ENCODE measurements around the gene ABHD13. TPM values are rescaled to one million over a fixed set of nuclear protein-coding genes. Genes with fewer than 3 reads are reported as not detected.

Gene ABHD13
- total RNA-seq, 4 donors from 2014 or later: 12.6 to 21.4 (median 18.4) TPM

DNA sequence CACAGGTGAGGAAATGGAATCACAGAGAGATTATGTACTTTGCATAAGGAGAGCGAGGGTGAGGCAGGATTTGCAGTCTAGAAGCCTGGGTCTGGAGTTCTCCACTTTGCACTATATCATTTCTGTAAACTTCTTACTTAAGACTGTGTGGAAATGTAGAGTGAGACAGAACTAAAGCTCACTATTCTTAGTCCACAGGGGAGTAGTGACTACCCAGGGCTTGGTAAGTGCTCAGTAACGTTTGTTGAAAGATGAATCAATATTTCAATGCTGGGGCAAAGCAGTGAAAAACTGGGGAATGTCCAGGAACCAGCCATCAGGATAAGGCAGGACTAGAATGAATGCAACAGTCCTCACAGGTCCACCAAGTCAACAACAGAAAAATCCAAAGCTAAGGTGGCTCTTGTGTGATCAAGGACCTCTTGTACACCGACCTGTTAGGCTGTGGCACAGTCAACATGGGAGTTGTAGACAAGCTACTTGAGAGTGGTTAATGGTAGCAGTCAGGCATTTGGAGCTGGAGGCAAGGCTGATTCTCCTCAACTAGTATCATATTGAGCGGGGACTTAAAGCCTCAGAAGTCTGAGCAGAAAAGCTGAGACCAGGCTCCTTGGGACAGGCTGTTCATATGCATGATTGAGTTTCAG is 50.4 kb downstream of the ABHD13 start:
- peak; percentile 19 to 27 for DNase-seq
- Histone ChIP-seq H3K27me3 (no peaks in the 10 kb centered on the region), H3K4me1 (peaks cover 13 to 21% of the 10 kb centered on the region in 2 donors), H3K4me3 (replicated peaks in 1 of 3) (no peak overlapping the region), H3K27ac (no peak overlapping the region), H3K36me3 (no peaks in the 10 kb centered on the region), H3K9me3 (no peaks in the 10 kb centered on the region)
- 49 to 68% methylated on average over 4 of the region's 4 CpGs for WGBS, 2 donors
- no peak for TF ChIP-seq POLR2A (IDR thresholded peaks at IDR 0.05)
- TF ChIP-seq CTCF (IDR thresholded peaks at IDR 0.05): no peak
- intact Hi-C loops (cut with DNase I): no loop called here

DNA sequence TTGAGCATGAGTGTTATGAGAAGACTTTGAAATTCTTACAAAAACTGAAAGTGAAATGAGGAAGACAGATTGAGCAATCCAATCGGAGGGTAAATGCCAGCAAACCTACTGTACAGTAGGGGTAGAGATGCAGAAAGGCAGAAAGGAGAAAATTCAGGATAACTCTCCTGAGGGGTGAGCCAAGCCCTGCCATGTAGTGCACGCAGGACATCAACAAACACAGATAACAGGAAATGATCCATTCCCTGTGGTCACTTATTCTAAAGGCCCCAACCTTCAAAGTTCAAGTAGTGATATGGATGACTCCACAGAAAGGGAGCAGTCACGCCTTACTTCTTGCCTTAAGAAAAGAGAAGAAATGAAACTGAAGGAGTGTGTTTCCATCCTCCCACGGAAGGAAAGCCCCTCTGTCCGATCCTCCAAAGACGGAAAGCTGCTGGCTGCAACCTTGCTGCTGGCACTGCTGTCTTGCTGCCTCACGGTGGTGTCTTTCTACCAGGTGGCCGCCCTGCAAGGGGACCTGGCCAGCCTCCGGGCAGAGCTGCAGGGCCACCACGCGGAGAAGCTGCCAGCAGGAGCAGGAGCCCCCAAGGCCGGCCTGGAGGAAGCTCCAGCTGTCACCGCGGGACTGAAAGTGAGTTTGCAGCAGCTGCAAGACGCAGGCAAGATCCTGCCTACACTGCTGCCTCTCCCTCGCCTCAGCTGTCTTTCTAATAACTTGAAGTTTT is 51.6 kb downstream of the ABHD13 start, which contains the start of gene TNFSF13B:
TSS of gene TNFSF13B (plus strand) at position 118 of the 728 bp plus-strand sequence. CDS start at position 296, 178 bp downstream.
- intact Hi-C loops (cut with DNase I): no loop called here
- Histone ChIP-seq H3K4me3 (replicated peaks in 1 of 3) (peak within 1 kb of the TSS in 2 of 3 donors; percentile 9 to 27), H3K36me3 (no peaks in the 10 kb centered on the region), H3K27me3 (no peaks in the 10 kb centered on the region), H3K4me1 (peaks cover 13 to 21% of the 10 kb centered on the region in 2 donors), H3K9me3 (no peaks in the 10 kb centered on the region), H3K27ac (peak within 1 kb of the TSS; percentile 4 to 43 (median 22))
- WGBS, 2 donors: 14 to 16% methylated on average over 8 to 14 of the region's 16 CpGs
- TF ChIP-seq POLR2A (IDR thresholded peaks at IDR 0.05): no peak
- TF ChIP-seq CTCF (IDR thresholded peaks at IDR 0.05): peak in 3 of 6 experiments; percentile 12 to 25 (median 15)
- DNase-seq: peak; percentile 39 to 52

DNA sequence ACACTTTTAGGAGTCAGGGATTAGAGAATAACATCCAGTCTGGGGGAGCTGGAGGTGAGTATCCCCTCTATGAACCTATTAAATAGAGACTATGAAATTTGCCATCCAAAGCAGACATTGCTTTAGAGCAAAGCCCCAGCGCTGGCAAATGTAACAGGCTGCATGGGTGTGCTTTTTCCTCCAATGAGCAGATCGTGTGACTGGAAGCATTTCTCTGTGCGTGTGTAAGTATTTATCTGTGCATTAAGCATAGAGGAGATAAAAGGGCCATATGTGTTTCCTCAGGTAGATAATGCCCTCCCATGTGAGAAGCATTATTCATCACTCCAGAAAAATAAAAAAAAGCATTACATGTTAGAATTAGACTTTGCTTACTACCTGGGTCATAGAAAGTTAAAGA is 52.2 kb downstream of the ABHD13 start:
- intact Hi-C loops (cut with DNase I): no loop called here
- peaks cover 13 to 21% of the 10 kb centered on the region in 2 donors for H3K4me1 ChIP-seq
- WGBS, 2 donors: 64 to 73% methylated on average over 3 of the region's 3 CpGs
- no peaks in the 10 kb centered on the region for H3K27me3 ChIP-seq
- TF ChIP-seq POLR2A (IDR thresholded peaks at IDR 0.05) (no peak), CTCF (IDR thresholded peaks at IDR 0.05) (no peak)
- peak overlapping the region in 1 of 3 donors; percentile 27 for H3K4me3 ChIP-seq (replicated peaks in 1 of 3)
- H3K36me3 ChIP-seq: no peaks in the 10 kb centered on the region
- no peak overlapping the region for H3K27ac ChIP-seq
- DNase-seq: no peak
- H3K9me3 ChIP-seq: no peaks in the 10 kb centered on the region

GRCh38 chr13:108272333-108272732 is 54.1 kb downstream of the ABHD13 start:
- H3K4me1 ChIP-seq: peaks cover 21 to 22% of the 10 kb centered on the region in 2 donors
- H3K27ac ChIP-seq: no peak overlapping the region
- intact Hi-C loops (cut with DNase I): no loop called here
- H3K36me3 ChIP-seq: no peaks in the 10 kb centered on the region
- H3K9me3 ChIP-seq: no peaks in the 10 kb centered on the region
- no peaks in the 10 kb centered on the region for H3K27me3 ChIP-seq
- no peak for DNase-seq
- H3K4me3 ChIP-seq (replicated peaks in 1 of 3): no peak overlapping the region
- TF ChIP-seq CTCF (IDR thresholded peaks at IDR 0.05) (no peak), POLR2A (IDR thresholded peaks at IDR 0.05) (no peak)
